Measurements from ENCODE around the gene SORT1. TPM values are rescaled to one million over a fixed set of nuclear protein-coding genes. Genes with fewer than 3 reads are reported as not detected.

The SORT1 gene
- total and polyA plus RNA-seq, 2 of the 8 experiments (the other 6 are each of a cell fraction or from before 2014, with no cell fraction given): 18.7 to 69.6 TPM

DNA sequence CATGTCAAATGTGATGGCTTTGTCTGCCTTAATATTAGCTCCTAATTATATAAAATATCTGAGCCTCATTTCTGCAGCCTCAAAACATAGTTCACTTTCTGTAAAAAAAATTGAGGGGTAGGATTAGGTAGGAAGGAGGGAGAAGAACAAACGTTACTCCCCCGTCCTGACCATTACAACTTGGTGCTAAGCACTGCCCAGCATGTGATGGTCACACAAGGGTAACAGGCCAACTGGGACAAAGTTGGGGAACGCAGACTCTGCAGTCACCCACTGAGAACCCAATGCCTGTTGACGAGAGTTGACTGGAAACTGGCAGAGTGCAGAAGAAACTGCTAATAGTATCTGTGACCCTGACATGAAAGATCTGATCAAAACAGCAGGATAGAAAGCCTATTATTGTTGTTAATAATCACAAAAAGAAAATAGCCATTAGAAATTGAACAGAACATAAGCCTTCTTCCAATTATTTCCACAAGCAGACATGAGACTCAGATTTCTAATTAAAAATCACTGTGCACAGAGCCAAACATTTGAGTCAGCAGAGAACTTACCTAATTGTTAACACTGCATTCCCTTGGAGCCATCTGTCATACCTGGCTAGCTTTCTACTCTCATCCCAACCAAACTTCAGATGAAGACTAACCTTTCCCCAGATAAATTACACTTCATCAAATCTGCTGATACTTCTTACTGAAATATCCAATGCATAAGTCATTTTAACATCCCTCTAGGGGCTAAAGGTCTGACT is 5.5 kb downstream of the SORT1 start:
- CTCF ChIA-PET (ENCODE audit: partially characterized antibody): interaction anchor here (0.6 to 1.5 kb wide), 6 partner anchors 9 to 128 kb away, joined by 3 to 6 read pairs (median 4); partner anchors contain the start of gene PSRC1
- Histone ChIP-seq H3K79me2 (ENCODE audit: control insufficient read depth in 1 of 2, insufficient read depth in 2 of 2, low read length in 2 of 2) (peaks cover 3 to 93% of the 10 kb centered on the region in 2 experiments), H2AK5ac (ENCODE audit: low read depth, low read length) (no peak overlapping the region), H2BK15ac (ENCODE audit: low read length) (no peak overlapping the region), H4K91ac (replicated peaks; ENCODE audit: insufficient read length, low read length) (no peak overlapping the region), H3K27me3 (replicated peaks in 1 of 4; ENCODE audit: control insufficient read depth in 3 of 4, extremely low read depth in 1 of 4, insufficient read depth in 3 of 4, low read length in 3 of 4) (no peaks in the 10 kb centered on the region), H3K36me3 (ENCODE audit: control insufficient read depth in 2 of 4, insufficient read depth in 4 of 4, low read length in 3 of 4) (no peaks in the 10 kb centered on the region), H4K8ac (ENCODE audit: extremely low read depth, insufficient read depth, low read length) (no peak overlapping the region), H3K23ac (ENCODE audit: insufficient read length) (no peak overlapping the region), H3K14ac (ENCODE audit: insufficient read length) (no peak overlapping the region), H3K4me2 (ENCODE audit: insufficient read depth in 1 of 2, low read depth in 2 of 2, low read length in 2 of 2) (no peak overlapping the region), H3K27ac (ENCODE audit: low read depth, low read length) (no peak overlapping the region), H3K56ac (replicated peaks; ENCODE audit: insufficient read length, low read depth, low read length) (no peak overlapping the region), H2BK12ac (ENCODE audit: low read depth, low read length) (no peak overlapping the region), H3K4me3 (ENCODE audit: extremely low read depth in 1 of 4, insufficient read depth in 2 of 4, low read depth in 3 of 4, low read length in 4 of 4) (no peak overlapping the region), H4K20me1 (replicated peaks in 1 of 2; ENCODE audit: control insufficient read depth in 1 of 2, insufficient read depth in 2 of 2, low read length in 2 of 2) (peaks cover 0 to 12% of the 10 kb centered on the region in 2 experiments), H2BK5ac (ENCODE audit: low read depth, low read length) (no peak overlapping the region), H3K18ac (ENCODE audit: extremely low read depth, low read length) (no peak overlapping the region), H3K23me2 (ENCODE audit: low read depth, low read length) (peaks cover 4% of the 10 kb centered on the region; the same call in 1 of the 2 replicates), H2AFZ (ENCODE audit: low read length) (no peak overlapping the region), H3K79me1 (ENCODE audit: low read depth, low read length) (0 out of 2 replicates have a peak, but pooled peaks cover 5% of the 10 kb centered on the region), H3K4ac (replicated peaks; ENCODE audit: insufficient read length, low read depth, low read length) (no peak overlapping the region), H3K4me1 (replicated peaks in 1 of 4; ENCODE audit: control insufficient read depth in 3 of 4, insufficient read depth in 4 of 4, low read length in 3 of 4) (peaks cover 0 to 6% (median 4%) of the 10 kb centered on the region in 4 experiments; a peak in 6 of 7 replicates), H2BK120ac (replicated peaks; ENCODE audit: low read depth, low read length) (no peak overlapping the region), H2BK20ac (ENCODE audit: low read length) (no peak overlapping the region), H4K5ac (ENCODE audit: insufficient read length, low read depth, low read length) (no peak overlapping the region), H3K9me3 (ENCODE audit: insufficient read depth in 2 of 2, low read depth in 1 of 2, low read length in 1 of 2) (no peaks in the 10 kb centered on the region), H3K9ac (replicated peaks in 1 of 4; ENCODE audit: extremely low read depth in 1 of 4, low read depth in 3 of 4, low read length in 3 of 4) (no peak overlapping the region)
- DNase-seq (ENCODE audit: low read depth in 1 of 2, low spot score in 2 of 2) (no peak), FAIRE-seq (no peak)
- POLR2A ChIA-PET (ENCODE audit: partially characterized antibody): interaction anchor here (0.7 to 1.0 kb wide), 3 partner anchors 17 to 116 kb away, joined by 3 read pairs; no protein-coding TSS in a partner anchor
- WGBS, 2 experiments (ENCODE audit: extremely low coverage in 1 of 2, insufficient coverage in 1 of 2, insufficient read length in 1 of 2, insufficient replicate concordance in 2 of 2, low coverage in 1 of 2, low lambda C conversion rate in 2 of 2, missing lambda C conversion rate in 1 of 2): 60% methylated on average over 4 of the region's 4 CpGs; no CpG with 5 or more reads in 1 of the 2 experiments
- no peak for TF ChIP-seq SIN3A (conservative IDR thresholded peaks at IDR 0.05 in 1 of 2, IDR thresholded peaks at IDR 0.05 in 1 of 2; ENCODE audit: low read depth in 1 of 2, low read length in 2 of 2)
